CD8-positive, alpha-beta memory T cell (primary cell): ENCODE results near the gene SOS1. TPM values are rescaled to one million over a fixed set of nuclear protein-coding genes. Genes with fewer than 3 reads are reported as not detected.

Source experiments
- CTCF ChIA-PET: fragments of 350-600 bp; sonication (Branson Sonifier 250); formaldehyde crosslinking; loops from one replicate; lab custom pipeline; 2021; ENCODE audit warnings: antibody characterized with exemption; lab: Charles Lee
- POLR2A ChIA-PET: fragments of 350-600 bp; sonication (Branson Sonifier 250); formaldehyde crosslinking; loops from one replicate; lab custom pipeline; 2021; ENCODE audit warnings: antibody characterized with exemption; lab: Charles Lee
- DNase-seq, 5 donors: peaks; one replicate each; pipeline versions ENCODE4 v3.0.0 to v3.0.0-alpha.2; 2020 to 2022; ENCODE audit warnings: mixed read lengths in 1 of 5
- H3K27ac ChIP-seq: one replicate; pipeline ENCODE4 v1.7.0; 2013; ENCODE audit warnings: low read depth, mild to moderate bottlenecking, low read length, moderate library complexity
- H3K27me3 ChIP-seq: 2 replicates; pipeline ENCODE4 v1.7.0; 2013; ENCODE audit warnings: low read length, mild to moderate bottlenecking; ENCODE audit not compliant: insufficient read depth, poor library complexity, severe bottlenecking
- H3K36me3 ChIP-seq: 2 replicates; pipeline ENCODE4 v1.7.0; 2013; ENCODE audit warnings: mild to moderate bottlenecking, low read length, moderate library complexity; ENCODE audit not compliant: insufficient read depth
- H3K4me1 ChIP-seq: 2 replicates; pipeline ENCODE4 v1.7.0; 2013; ENCODE audit warnings: mild to moderate bottlenecking, low read length, moderate library complexity; ENCODE audit not compliant: insufficient read depth
- H3K4me3 ChIP-seq: 2 replicates; pipeline ENCODE4 v1.7.0; 2013; ENCODE audit warnings: mild to moderate bottlenecking, low read length
- H3K9me3 ChIP-seq: 2 replicates; pipeline ENCODE4 v1.7.0; 2013; ENCODE audit warnings: mild to moderate bottlenecking, low read length
- H3K27ac Mint-ChIP-seq, 8 donors: one replicate each; pipeline ENCODE4 v1.8.0; 2020 to 2021; ENCODE audit warnings: mixed read lengths in 8 of 8, mild to moderate bottlenecking in 6 of 8, inconsistent platforms in 3 of 8, moderate library complexity in 3 of 8
- H3K27me3 Mint-ChIP-seq, 2 donors: one replicate each; pipeline ENCODE4 v1.8.0; 2020 to 2021; ENCODE audit warnings: mixed read lengths in 2 of 2, mild to moderate bottlenecking in 1 of 2, moderate library complexity in 1 of 2
- H3K36me3 Mint-ChIP-seq, 3 donors: one replicate each; pipeline ENCODE4 v1.8.0; 2020 to 2021; ENCODE audit warnings: mixed read lengths in 3 of 3, inconsistent platforms in 1 of 3, mild to moderate bottlenecking in 1 of 3
- H3K4me1 Mint-ChIP-seq, 3 donors: one replicate each; pipeline ENCODE4 v1.8.0; 2020 to 2021; ENCODE audit warnings: mixed read lengths in 3 of 3, inconsistent platforms in 1 of 3, mild to moderate bottlenecking in 1 of 3
- H3K4me3 Mint-ChIP-seq, 7 donors: one replicate each; pipeline ENCODE4 v1.8.0; 2020 to 2021; ENCODE audit warnings: mixed read lengths in 7 of 7, mild to moderate bottlenecking in 6 of 7, moderate library complexity in 4 of 7, inconsistent platforms in 2 of 7
- H3K9me3 Mint-ChIP-seq, 5 donors: one replicate each; pipeline ENCODE4 v1.8.0; 2020 to 2022; ENCODE audit warnings: mixed read lengths in 5 of 5, mild to moderate bottlenecking in 3 of 5, moderate library complexity in 2 of 5, inconsistent platforms in 1 of 5
- polyA plus RNA-seq: library from polyadenylated mRNA; unstranded; fragments of 300-500 nt; fragmentation: Illumina TruSeq; gene quantifications from one replicate; pipeline ENCODE4 v1.2.3, GENCODE V29; 2021
- total RNA-seq, 2 experiments: library from RNA; stranded (reverse); gene quantifications; one replicate each; pipeline ENCODE4 v1.2.3, GENCODE V29; 2021

SOS1 gene
- total and polyA plus RNA-seq, 3 experiments from 2014 or later: 14.5 to 75.9 (median 72.6) TPM

GRCh38 chr2:38960609-38961320, 160.1 kb downstream of the SOS1 start:
- no peaks in the 10 kb centered on the region for H3K9me3 ChIP-seq
- H3K9me3 Mint-ChIP-seq: peaks cover 0 to 3% (median 0%) of the 10 kb centered on the region in 5 donors
- no peaks in the 10 kb centered on the region for H3K36me3 Mint-ChIP-seq
- H3K4me1 Mint-ChIP-seq: peaks cover 2 to 8% (median 8%) of the 10 kb centered on the region in 3 donors
- no peak overlapping the region for H3K4me3 ChIP-seq
- peaks cover 10 to 34% of the 10 kb centered on the region in 2 donors for H3K27me3 Mint-ChIP-seq
- H3K27ac Mint-ChIP-seq: no peak overlapping the region
- H3K4me1 ChIP-seq: no peaks in the 10 kb centered on the region
- H3K27ac ChIP-seq: no peak overlapping the region
- H3K27me3 ChIP-seq: peaks cover 7% of the 10 kb centered on the region
- H3K36me3 ChIP-seq: no peaks in the 10 kb centered on the region
- peak overlapping the region; percentile 32 to 73 (median 58) for H3K4me3 Mint-ChIP-seq
- ChIA-PET CTCF (interaction anchor here (1.2 to 2.0 kb wide), 3 partner anchors 10 to 269 kb away, joined by 3 to 9 read pairs (median 8); no protein-coding TSS in a partner anchor), POLR2A (interaction anchor here (0.5 to 0.9 kb wide), 2 partner anchors 13 to 209 kb away, joined by 3 to 8 read pairs; no protein-coding TSS in a partner anchor)
- DNase-seq: no peak

DNA sequence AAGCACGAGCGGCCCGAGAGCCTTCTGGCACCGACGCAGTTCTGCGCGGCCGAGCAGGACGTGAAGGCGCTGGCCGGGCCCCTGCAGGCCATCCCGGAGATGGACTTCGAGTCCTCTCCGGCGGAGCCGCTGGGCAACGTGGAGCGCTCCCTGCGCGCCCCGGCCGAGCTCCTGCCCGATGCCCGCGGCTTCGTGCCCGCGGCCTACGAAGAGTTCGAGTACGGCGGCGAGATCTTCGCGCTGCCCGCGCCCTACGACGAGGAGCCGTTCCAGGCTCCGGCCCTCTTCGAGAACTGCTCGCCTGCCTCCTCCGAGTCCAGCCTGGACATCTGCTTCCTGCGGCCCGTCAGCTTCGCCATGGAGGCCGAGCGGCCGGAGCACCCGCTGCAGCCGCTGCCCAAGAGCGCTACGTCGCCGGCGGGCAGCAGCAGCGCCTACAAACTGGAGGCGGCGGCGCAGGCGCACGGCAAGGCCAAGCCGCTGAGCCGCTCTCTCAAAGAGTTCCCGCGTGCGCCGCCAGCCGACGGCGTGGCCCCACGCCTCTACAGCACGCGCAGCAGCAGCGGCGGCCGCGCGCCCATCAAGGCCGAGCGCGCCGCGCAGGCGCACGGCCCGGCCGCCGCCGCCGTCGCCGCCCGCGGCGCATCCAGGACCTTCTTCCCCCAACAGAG, 160.8 kb downstream of the SOS1 start:
- Histone ChIP-seq H3K36me3 (no peaks in the 10 kb centered on the region), H3K4me3 (no peak overlapping the region), H3K27ac (no peak overlapping the region), H3K9me3 (no peaks in the 10 kb centered on the region), H3K27me3 (peaks cover 7% of the 10 kb centered on the region), H3K4me1 (no peaks in the 10 kb centered on the region)
- ChIA-PET POLR2A (interaction anchor here (0.9 kb wide), 1 partner anchor 13 kb away, joined by 3 read pairs; no protein-coding TSS in a partner anchor), CTCF (interaction anchor here (1.1 to 2.0 kb wide), 3 partner anchors 10 to 270 kb away, joined by 3 to 9 read pairs (median 8); no protein-coding TSS in a partner anchor)
- H3K36me3 Mint-ChIP-seq: no peaks in the 10 kb centered on the region
- H3K27ac Mint-ChIP-seq: no peak overlapping the region
- H3K4me1 Mint-ChIP-seq: peaks cover 2 to 8% (median 8%) of the 10 kb centered on the region in 3 donors
- H3K9me3 Mint-ChIP-seq: peaks cover 0 to 3% (median 0%) of the 10 kb centered on the region in 5 donors
- peak; percentile 38 to 78 (median 48) for DNase-seq
- peak overlapping the region in 6 of 7 donors; percentile 27 to 73 (median 52) for H3K4me3 Mint-ChIP-seq
- H3K27me3 Mint-ChIP-seq: peaks cover 10 to 35% of the 10 kb centered on the region in 2 donors

DNA sequence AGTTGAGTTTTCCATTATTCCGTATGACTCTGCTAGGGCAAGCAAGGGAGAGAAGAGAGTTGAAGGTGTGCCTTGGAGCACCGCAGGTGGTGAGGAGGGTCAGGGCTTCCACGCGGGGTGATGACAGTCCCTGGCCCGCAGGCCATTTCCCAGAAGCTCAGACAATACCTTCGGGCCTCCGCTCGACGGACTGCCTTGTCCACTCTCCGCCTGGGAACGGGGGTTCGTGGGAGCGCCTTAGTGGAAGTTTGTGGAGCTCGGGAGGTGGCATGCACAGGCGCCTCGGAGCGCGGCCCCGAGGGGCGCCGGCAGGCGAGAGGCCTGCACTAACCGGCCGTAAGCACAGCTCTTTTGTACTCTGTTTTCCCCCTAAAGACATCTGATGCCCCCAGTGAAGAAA, 161.4 kb downstream of the SOS1 start:
- Histone ChIP-seq H3K4me3 (no peak overlapping the region), H3K9me3 (no peaks in the 10 kb centered on the region), H3K27me3 (peaks cover 7% of the 10 kb centered on the region), H3K36me3 (no peaks in the 10 kb centered on the region), H3K27ac (no peak overlapping the region), H3K4me1 (no peaks in the 10 kb centered on the region)
- no peaks in the 10 kb centered on the region for H3K36me3 Mint-ChIP-seq
- H3K9me3 Mint-ChIP-seq: peaks cover 0 to 3% (median 0%) of the 10 kb centered on the region in 5 donors
- peaks cover 2 to 8% (median 8%) of the 10 kb centered on the region in 3 donors for H3K4me1 Mint-ChIP-seq
- no peak for DNase-seq
- H3K4me3 Mint-ChIP-seq: peak overlapping the region in 5 of 7 donors; percentile 40 to 73 (median 68)
- ChIA-PET POLR2A (no interaction called here), CTCF (interaction anchor here (1.1 to 2.0 kb wide), 3 partner anchors 9 to 270 kb away, joined by 3 to 9 read pairs (median 8); no protein-coding TSS in a partner anchor)
- peak overlapping the region in 1 of 8 donors; percentile 93 for H3K27ac Mint-ChIP-seq
- H3K27me3 Mint-ChIP-seq: peaks cover 10 to 38% of the 10 kb centered on the region in 2 donors

GRCh38 chr2:38957972-38958371, 162.9 kb downstream of the SOS1 start:
- no peak for DNase-seq
- Mint-ChIP-seq H3K4me3 (no peak overlapping the region), H3K36me3 (no peaks in the 10 kb centered on the region), H3K27ac (no peak overlapping the region), H3K4me1 (peaks cover 2 to 8% (median 8%) of the 10 kb centered on the region in 3 donors), H3K9me3 (peaks cover 0 to 3% (median 0%) of the 10 kb centered on the region in 5 donors), H3K27me3 (peaks cover 10 to 38% of the 10 kb centered on the region in 2 donors)
- Histone ChIP-seq H3K27me3 (peaks cover 7% of the 10 kb centered on the region), H3K36me3 (no peaks in the 10 kb centered on the region), H3K9me3 (no peaks in the 10 kb centered on the region), H3K27ac (no peak overlapping the region), H3K4me1 (no peaks in the 10 kb centered on the region), H3K4me3 (no peak overlapping the region)
- CTCF ChIA-PET: interaction anchor here (1.8 kb wide), 1 partner anchor 10 kb away, joined by 5 read pairs; no protein-coding TSS in a partner anchor
- POLR2A ChIA-PET: no interaction called here

DNA sequence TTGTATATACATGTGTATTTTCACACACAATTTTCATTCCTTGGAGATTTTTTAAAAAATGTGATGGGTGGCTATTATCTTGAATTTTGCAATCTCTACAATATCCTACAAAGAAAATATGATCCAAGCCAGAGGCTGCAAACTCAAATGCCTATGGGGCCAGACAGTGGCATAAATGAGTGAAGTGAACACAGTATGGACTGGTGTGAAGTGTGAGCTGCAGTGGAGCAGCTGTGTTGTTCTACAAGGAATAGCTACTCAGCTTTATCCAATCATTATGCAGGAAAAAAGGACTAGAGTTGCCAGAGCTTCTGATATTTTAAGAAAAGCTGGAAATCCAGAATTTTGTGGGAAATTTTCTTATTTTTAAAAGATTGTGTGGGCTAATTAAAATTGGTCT, 169.1 kb downstream of the SOS1 start:
- no peaks in the 10 kb centered on the region for H3K9me3 ChIP-seq
- H3K36me3 ChIP-seq: no peaks in the 10 kb centered on the region
- no peaks in the 10 kb centered on the region for H3K4me1 ChIP-seq
- Mint-ChIP-seq H3K36me3 (no peaks in the 10 kb centered on the region), H3K27me3 (peaks cover 2 to 8% of the 10 kb centered on the region in 2 donors), H3K4me1 (no peaks in the 10 kb centered on the region), H3K9me3 (no peaks in the 10 kb centered on the region), H3K27ac (peak overlapping the region in 1 of 8 donors; percentile 56), H3K4me3 (no peak overlapping the region)
- H3K27ac ChIP-seq: no peak overlapping the region
- H3K4me3 ChIP-seq: no peak overlapping the region
- POLR2A ChIA-PET: no interaction called here
- no peaks in the 10 kb centered on the region for H3K27me3 ChIP-seq
- no peak for DNase-seq
- CTCF ChIA-PET: no interaction called here

DNA sequence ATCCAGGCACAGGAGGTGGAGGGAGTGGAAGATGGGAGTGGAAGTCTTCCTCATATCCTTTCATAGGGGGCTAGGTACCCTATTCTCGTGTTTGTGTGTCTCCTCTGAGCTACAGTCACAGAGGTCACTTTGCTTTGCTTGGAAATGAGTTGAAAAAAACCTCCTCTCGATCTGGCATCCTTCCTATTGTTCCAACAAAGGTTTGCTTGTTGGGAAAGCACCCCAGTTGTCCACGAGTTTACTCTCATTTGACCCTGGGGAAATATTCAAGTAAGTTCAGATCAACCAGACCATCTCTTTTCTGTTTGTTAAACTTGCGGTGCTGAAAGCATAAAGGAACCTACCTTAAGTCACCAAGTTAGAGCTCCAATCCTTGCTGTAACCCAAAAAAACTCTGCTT, 171.9 kb downstream of the SOS1 start:
- Mint-ChIP-seq H3K36me3 (no peaks in the 10 kb centered on the region), H3K4me1 (no peaks in the 10 kb centered on the region), H3K4me3 (no peak overlapping the region), H3K27me3 (peaks cover 0 to 2% of the 10 kb centered on the region in 2 donors), H3K27ac (no peak overlapping the region), H3K9me3 (no peaks in the 10 kb centered on the region)
- no peak for DNase-seq
- no peaks in the 10 kb centered on the region for H3K27me3 ChIP-seq
- H3K4me1 ChIP-seq: no peaks in the 10 kb centered on the region
- no peaks in the 10 kb centered on the region for H3K9me3 ChIP-seq
- ChIA-PET CTCF (interaction anchor here (1.2 to 6.1 kb wide), 3 partner anchors 110 to 281 kb away, joined by 3 to 86 read pairs (median 8); no protein-coding TSS in a partner anchor), POLR2A (interaction anchor here (0.6 kb wide), 1 partner anchor 14 kb away, joined by 4 read pairs; no protein-coding TSS in a partner anchor)
- no peak overlapping the region for H3K4me3 ChIP-seq
- H3K27ac ChIP-seq: no peak overlapping the region
- no peaks in the 10 kb centered on the region for H3K36me3 ChIP-seq

- no peak for DNase-seq
- Mint-ChIP-seq H3K27me3 (peaks cover 0 to 2% of the 10 kb centered on the region in 2 donors), H3K27ac (no peak overlapping the region), H3K4me1 (no peaks in the 10 kb centered on the region), H3K4me3 (no peak overlapping the region), H3K9me3 (no peaks in the 10 kb centered on the region), H3K36me3 (no peaks in the 10 kb centered on the region)
- H3K36me3 ChIP-seq: no peaks in the 10 kb centered on the region
- no peaks in the 10 kb centered on the region for H3K27me3 ChIP-seq
- H3K4me3 ChIP-seq: no peak overlapping the region
- H3K27ac ChIP-seq: no peak overlapping the region
- POLR2A ChIA-PET: interaction anchor here (0.7 kb wide), 1 partner anchor 148 kb away, joined by 5 read pairs; no protein-coding TSS in a partner anchor
- H3K9me3 ChIP-seq: no peaks in the 10 kb centered on the region
- CTCF ChIA-PET: interaction anchor here (0.9 to 6.1 kb wide), 16 partner anchors 9 to 286 kb away, joined by 3 to 86 read pairs (median 5); partner anchors contain the start of gene SOS1
- H3K4me1 ChIP-seq: no peaks in the 10 kb centered on the region
Observed at GRCh38 chr2:38948387-38948882, 172.4 kb downstream of the SOS1 start.
